Stomach smooth muscle (tissue), 2 donors: Measurements from ENCODE around the gene ITPR1.

Source experiments
- H3K27ac ChIP-seq: one replicate; pipeline ENCODE4 v1.7.0; 2013; ENCODE audit warnings: mild to moderate bottlenecking, low read length, inconsistent platforms
- H3K27me3 ChIP-seq, 2 donors: one replicate each; pipeline ENCODE4 v1.7.0; 2013; ENCODE audit warnings: low read length in 2 of 2; ENCODE audit not compliant: insufficient read depth in 2 of 2, control insufficient read depth in 1 of 2
- H3K36me3 ChIP-seq, 2 donors: one replicate each; pipeline ENCODE4 v1.7.0; 2013; ENCODE audit warnings: low read length in 2 of 2; ENCODE audit not compliant: control insufficient read depth in 2 of 2, insufficient read depth in 2 of 2
- H3K4me1 ChIP-seq: one replicate; pipeline ENCODE4 v1.7.0; 2013; ENCODE audit warnings: low read length; ENCODE audit not compliant: control insufficient read depth, insufficient read depth
- H3K4me3 ChIP-seq, 2 donors: one replicate each; pipeline ENCODE4 v1.7.0; 2013; ENCODE audit warnings: low read length in 2 of 2
- H3K9ac ChIP-seq, 2 donors: one replicate each; pipeline ENCODE4 v1.7.0; 2013; ENCODE audit warnings: low read length in 2 of 2, mild to moderate bottlenecking in 1 of 2
- H3K9me3 ChIP-seq, 2 donors: one replicate each; pipeline ENCODE4 v1.7.0; 2013; ENCODE audit warnings: low read length in 2 of 2; ENCODE audit not compliant: control insufficient read depth in 2 of 2
- donor health status: healthy.
- donor health status: Pancreatic carcinoma.

ITPR1 gene

GRCh38 chr3:4675704-4676103 lies 182.6 kb downstream of the ITPR1 start:
- H3K4me3 ChIP-seq, result no peak overlapping the region
- no peak overlapping the region for H3K9ac ChIP-seq
- H3K4me1 ChIP-seq, result no peaks in the 10 kb centered on the region
- no peak overlapping the region for H3K27ac ChIP-seq
- H3K36me3 ChIP-seq, result peaks cover 15 to 36% of the 10 kb centered on the region in 2 donors
- no peaks in the 10 kb centered on the region for H3K27me3 ChIP-seq
- H3K9me3 ChIP-seq, result no peaks in the 10 kb centered on the region

- peaks cover 13 to 29% of the 10 kb centered on the region in 2 donors for H3K36me3 ChIP-seq
Observed at GRCh38 chr3:4678320-4678719, 185.2 kb downstream of the ITPR1 start.

GRCh38 chr3:4680227-4680691 lies 187.1 kb downstream of the ITPR1 start:
- Histone ChIP-seq H3K4me1 (no peaks in the 10 kb centered on the region), H3K27me3 (no peaks in the 10 kb centered on the region), H3K4me3 (no peak overlapping the region), H3K36me3 (peaks cover 22 to 43% of the 10 kb centered on the region in 2 donors), H3K9me3 (no peaks in the 10 kb centered on the region), H3K27ac (no peak overlapping the region), H3K9ac (no peak overlapping the region)

More at GRCh38 chr3:4678320-4678719, 185.2 kb downstream of the ITPR1 start:
- no peaks in the 10 kb centered on the region for H3K4me1 ChIP-seq
- H3K27ac ChIP-seq, result no peak overlapping the region
- no peaks in the 10 kb centered on the region for H3K27me3 ChIP-seq
- H3K9ac ChIP-seq, result no peak overlapping the region
- no peaks in the 10 kb centered on the region for H3K9me3 ChIP-seq
- no peak overlapping the region for H3K4me3 ChIP-seq

GRCh38 chr3:4680871-4681300 lies 187.7 kb downstream of the ITPR1 start:
- H3K27me3 ChIP-seq, result no peaks in the 10 kb centered on the region
- H3K4me1 ChIP-seq, result no peaks in the 10 kb centered on the region
- H3K27ac ChIP-seq, result no peak overlapping the region
- no peak overlapping the region for H3K4me3 ChIP-seq
- no peaks in the 10 kb centered on the region for H3K9me3 ChIP-seq
- peaks cover 23 to 47% of the 10 kb centered on the region in 2 donors for H3K36me3 ChIP-seq
- no peak overlapping the region for H3K9ac ChIP-seq

- Histone ChIP-seq H3K9ac (no peak overlapping the region), H3K4me3 (no peak overlapping the region), H3K9me3 (no peaks in the 10 kb centered on the region), H3K4me1 (no peaks in the 10 kb centered on the region), H3K27me3 (no peaks in the 10 kb centered on the region), H3K27ac (no peak overlapping the region), H3K36me3 (peaks cover 27 to 51% of the 10 kb centered on the region in 2 donors)
Observed at GRCh38 chr3:4681301-4681700, 188.2 kb downstream of the ITPR1 start.

GRCh38 chr3:4684117-4684516 lies 191.0 kb downstream of the ITPR1 start:
- peaks cover 32 to 55% of the 10 kb centered on the region in 2 donors for H3K36me3 ChIP-seq
- H3K4me3 ChIP-seq, result no peak overlapping the region

GRCh38 chr3:4684976-4685375 lies 191.8 kb downstream of the ITPR1 start:
- Histone ChIP-seq H3K27ac (no peak overlapping the region), H3K4me1 (no peaks in the 10 kb centered on the region), H3K9me3 (peaks cover 0 to 3% of the 10 kb centered on the region in 2 donors), H3K9ac (no peak overlapping the region), H3K27me3 (no peaks in the 10 kb centered on the region), H3K4me3 (no peak overlapping the region), H3K36me3 (peaks cover 38 to 53% of the 10 kb centered on the region in 2 donors)

More at GRCh38 chr3:4684117-4684516, 191.0 kb downstream of the ITPR1 start:
- H3K27ac ChIP-seq, result no peak overlapping the region
- peaks cover 0 to 3% of the 10 kb centered on the region in 2 donors for H3K9me3 ChIP-seq
- no peaks in the 10 kb centered on the region for H3K27me3 ChIP-seq
- H3K4me1 ChIP-seq, result no peaks in the 10 kb centered on the region
- no peak overlapping the region for H3K9ac ChIP-seq

GRCh38 chr3:4685673-4686345 lies 192.7 kb downstream of the ITPR1 start:
- peaks cover 0 to 3% of the 10 kb centered on the region in 2 donors for H3K9me3 ChIP-seq
- no peaks in the 10 kb centered on the region for H3K4me1 ChIP-seq
- H3K9ac ChIP-seq, result no peak overlapping the region
- H3K4me3 ChIP-seq, result no peak overlapping the region
- no peak overlapping the region for H3K27ac ChIP-seq
- no peaks in the 10 kb centered on the region for H3K27me3 ChIP-seq
- H3K36me3 ChIP-seq, result peaks cover 44 to 53% of the 10 kb centered on the region in 2 donors

- no peak overlapping the region for H3K9ac ChIP-seq
- H3K4me3 ChIP-seq, result no peak overlapping the region
Observed at GRCh38 chr3:4686619-4687018, 193.5 kb downstream of the ITPR1 start.

GRCh38 chr3:4687167-4687566 lies 194.0 kb downstream of the ITPR1 start:
- no peaks in the 10 kb centered on the region for H3K27me3 ChIP-seq
- H3K4me1 ChIP-seq, result no peaks in the 10 kb centered on the region
- H3K27ac ChIP-seq, result no peak overlapping the region
- H3K36me3 ChIP-seq, result peaks cover 48 to 53% of the 10 kb centered on the region in 2 donors
- no peak overlapping the region for H3K9ac ChIP-seq
- peaks cover 0 to 3% of the 10 kb centered on the region in 2 donors for H3K9me3 ChIP-seq
- H3K4me3 ChIP-seq, result no peak overlapping the region

More at GRCh38 chr3:4686619-4687018, 193.5 kb downstream of the ITPR1 start:
- Histone ChIP-seq H3K4me1 (no peaks in the 10 kb centered on the region), H3K9me3 (peaks cover 0 to 3% of the 10 kb centered on the region in 2 donors), H3K27ac (no peak overlapping the region), H3K27me3 (no peaks in the 10 kb centered on the region), H3K36me3 (peaks cover 44 to 55% of the 10 kb centered on the region in 2 donors)

- H3K27me3 ChIP-seq, result no peaks in the 10 kb centered on the region
- H3K36me3 ChIP-seq, result peaks cover 48 to 52% of the 10 kb centered on the region in 2 donors
- no peaks in the 10 kb centered on the region for H3K4me1 ChIP-seq
- H3K4me3 ChIP-seq, result no peak overlapping the region
- peaks cover 0 to 3% of the 10 kb centered on the region in 2 donors for H3K9me3 ChIP-seq
- H3K9ac ChIP-seq, result no peak overlapping the region
- no peak overlapping the region for H3K27ac ChIP-seq
Observed at GRCh38 chr3:4687596-4687995, 194.4 kb downstream of the ITPR1 start.
